ENCODE measurements around the gene DCLK1. TPM values are rescaled to one million over a fixed set of nuclear protein-coding genes. Genes with fewer than 3 reads are reported as not detected.

DCLK1 gene
- total RNA-seq, 1 donor: not detected

DNA sequence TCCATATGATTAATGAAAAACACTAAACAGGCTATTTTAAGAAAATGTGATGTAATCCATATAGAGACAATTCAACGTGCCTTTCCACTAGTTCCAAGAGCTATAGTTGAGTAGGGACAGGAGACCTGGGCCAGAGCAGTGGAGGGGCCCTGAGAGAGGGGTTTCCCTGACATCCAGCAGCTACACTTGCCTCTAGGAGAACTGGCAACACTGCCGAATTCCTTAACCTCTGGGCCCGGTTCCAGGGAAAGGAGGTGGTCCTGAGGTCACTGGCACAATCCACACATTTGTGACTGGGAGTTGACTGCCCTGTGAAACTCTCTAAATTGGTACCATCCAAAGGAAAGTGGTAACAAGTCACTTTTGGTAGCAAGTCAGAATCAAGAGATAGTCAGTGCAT, 264.4 kb downstream of the DCLK1 start:
- Histone ChIP-seq H3K27me3 (ENCODE audit: insufficient read depth, low read length) (no peaks in the 10 kb centered on the region), H3K4me1 (ENCODE audit: insufficient read depth, low read length) (no peaks in the 10 kb centered on the region), H3K4me3 (ENCODE audit: low read length) (no peak overlapping the region), H3K9me3 (ENCODE audit: low read depth, low read length) (no peaks in the 10 kb centered on the region)

DNA sequence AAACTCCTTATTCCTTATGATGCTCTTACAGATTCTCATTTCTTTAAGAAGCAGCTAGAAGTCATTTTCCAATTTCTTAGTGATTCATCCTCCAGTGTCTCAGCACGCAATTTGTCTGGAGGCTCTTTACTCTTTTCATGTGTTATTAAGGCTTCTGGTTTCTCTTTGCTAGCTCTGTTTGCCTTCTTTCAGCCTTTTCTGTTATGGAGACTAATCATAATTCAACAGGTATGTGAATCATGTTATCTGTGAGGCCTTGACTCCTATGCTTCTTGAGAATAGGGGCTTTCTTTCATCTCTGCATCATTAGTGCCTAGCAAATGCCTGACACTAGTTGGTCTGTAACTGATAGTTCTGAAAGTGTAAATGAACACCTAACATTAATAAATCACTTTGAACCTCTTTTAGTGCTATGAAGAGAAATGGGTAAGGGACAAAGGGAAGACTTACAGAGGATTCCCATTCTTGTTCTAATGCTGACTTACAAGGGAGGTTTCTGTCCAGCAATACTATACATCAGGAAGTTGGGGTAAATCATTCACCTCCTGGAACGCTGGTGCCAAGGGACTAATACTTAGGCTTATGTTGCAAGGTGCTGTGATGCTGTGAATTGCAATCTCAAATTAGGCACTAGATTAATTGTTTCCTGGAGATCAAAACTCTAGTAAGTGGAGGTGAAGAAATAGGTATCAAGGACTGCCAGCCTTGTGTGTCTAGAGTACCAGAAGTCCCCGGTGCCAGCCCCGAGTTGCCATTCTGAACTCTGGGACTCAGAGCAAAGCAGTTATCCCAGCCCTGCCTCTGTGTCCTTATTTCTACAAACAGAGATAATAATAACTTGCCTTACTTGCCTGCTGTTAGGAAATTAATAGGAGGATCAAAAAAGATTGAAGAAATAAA, 265.6 kb downstream of the DCLK1 start:
- Histone ChIP-seq H3K4me1 (ENCODE audit: insufficient read depth, low read length) (no peaks in the 10 kb centered on the region), H3K9me3 (ENCODE audit: low read depth, low read length) (no peaks in the 10 kb centered on the region), H3K27me3 (ENCODE audit: insufficient read depth, low read length) (no peaks in the 10 kb centered on the region), H3K4me3 (ENCODE audit: low read length) (no peak overlapping the region)

DNA sequence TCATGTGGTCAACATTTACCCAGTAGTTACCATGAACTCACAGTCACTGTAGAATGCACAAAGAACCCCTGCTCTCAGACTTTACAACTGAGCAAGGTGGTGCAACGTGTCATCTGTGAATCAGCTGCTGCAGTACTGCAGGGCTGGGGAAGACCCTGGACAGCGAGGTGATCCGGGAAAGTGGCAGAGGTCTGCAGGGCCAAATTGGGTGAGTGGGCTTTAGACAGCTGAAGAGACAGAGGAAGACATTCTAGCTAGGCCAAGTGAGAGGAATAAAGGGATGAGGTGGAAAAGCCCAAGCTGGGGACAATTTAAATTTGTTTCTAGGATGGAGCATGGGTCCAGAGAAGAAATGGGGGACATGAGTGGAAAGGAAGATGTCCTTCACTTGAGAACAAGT, 270.5 kb downstream of the DCLK1 start:
- H3K27me3 ChIP-seq (ENCODE audit: insufficient read depth, low read length): peaks cover 3% of the 10 kb centered on the region
- no peaks in the 10 kb centered on the region for H3K4me1 ChIP-seq (ENCODE audit: insufficient read depth, low read length)
- H3K4me3 ChIP-seq (ENCODE audit: low read length): no peak overlapping the region
- H3K9me3 ChIP-seq (ENCODE audit: low read depth, low read length): no peaks in the 10 kb centered on the region

DNA sequence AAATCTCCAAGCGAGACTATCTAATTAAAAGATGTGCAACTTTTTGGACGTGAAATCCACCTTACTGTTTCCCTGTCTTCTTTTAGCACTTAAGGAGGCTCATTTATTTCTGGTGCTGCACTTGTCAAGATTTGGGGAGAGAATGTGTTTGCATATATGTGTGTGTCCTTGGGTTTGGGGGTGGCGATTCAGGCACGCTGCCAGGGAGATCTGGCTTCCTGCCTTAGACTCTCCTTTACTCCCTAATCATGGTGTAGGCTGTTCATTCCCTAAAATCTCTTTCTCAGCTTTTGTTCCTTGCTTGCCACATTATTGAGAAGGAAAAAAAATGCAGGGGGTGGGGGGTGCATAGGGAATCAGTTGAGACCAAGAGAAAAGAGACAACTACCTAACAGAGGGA, 271.2 kb downstream of the DCLK1 start:
- Histone ChIP-seq H3K4me1 (ENCODE audit: insufficient read depth, low read length) (no peaks in the 10 kb centered on the region), H3K27me3 (ENCODE audit: insufficient read depth, low read length) (peaks cover 7% of the 10 kb centered on the region), H3K4me3 (ENCODE audit: low read length) (no peak overlapping the region), H3K9me3 (ENCODE audit: low read depth, low read length) (no peaks in the 10 kb centered on the region)

DNA sequence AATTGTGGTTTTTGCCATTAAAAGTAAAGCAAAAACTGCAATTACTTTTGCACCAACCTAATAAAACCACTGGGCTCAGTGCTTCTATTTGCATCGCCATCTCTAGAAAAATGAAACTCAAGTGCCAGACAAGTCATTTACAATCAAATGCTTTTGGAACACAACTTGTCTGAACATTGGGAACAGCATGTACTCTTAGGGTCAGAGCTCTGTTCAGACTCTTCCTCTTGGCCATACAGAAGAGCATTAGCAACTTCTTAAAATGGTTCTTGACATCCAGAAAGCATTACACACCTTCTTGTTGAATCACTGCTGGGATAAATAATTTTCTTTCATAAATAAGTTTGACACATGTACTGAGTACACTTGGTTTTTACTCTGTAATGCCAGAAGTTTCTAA, 272.5 kb downstream of the DCLK1 start:
- H3K27me3 ChIP-seq (ENCODE audit: insufficient read depth, low read length): peaks cover 7% of the 10 kb centered on the region
- no peak overlapping the region for H3K4me3 ChIP-seq (ENCODE audit: low read length)
- H3K9me3 ChIP-seq (ENCODE audit: low read depth, low read length): no peaks in the 10 kb centered on the region
- H3K4me1 ChIP-seq (ENCODE audit: insufficient read depth, low read length): no peaks in the 10 kb centered on the region

GRCh38 chr13:35857769-35858168, 273.4 kb downstream of the DCLK1 start:
- Histone ChIP-seq H3K4me1 (ENCODE audit: insufficient read depth, low read length) (no peaks in the 10 kb centered on the region), H3K9me3 (ENCODE audit: low read depth, low read length) (no peaks in the 10 kb centered on the region), H3K27me3 (ENCODE audit: insufficient read depth, low read length) (peaks cover 7% of the 10 kb centered on the region), H3K4me3 (ENCODE audit: low read length) (no peak overlapping the region)

GRCh38 chr13:35856721-35857364, 274.3 kb downstream of the DCLK1 start:
- H3K9me3 ChIP-seq (ENCODE audit: low read depth, low read length): no peaks in the 10 kb centered on the region
- H3K27me3 ChIP-seq (ENCODE audit: insufficient read depth, low read length): peaks cover 7% of the 10 kb centered on the region
- no peak overlapping the region for H3K4me3 ChIP-seq (ENCODE audit: low read length)
- no peaks in the 10 kb centered on the region for H3K4me1 ChIP-seq (ENCODE audit: insufficient read depth, low read length)

- Histone ChIP-seq H3K9me3 (ENCODE audit: low read depth, low read length) (no peaks in the 10 kb centered on the region), H3K27me3 (ENCODE audit: insufficient read depth, low read length) (peaks cover 7% of the 10 kb centered on the region), H3K4me1 (ENCODE audit: insufficient read depth, low read length) (no peaks in the 10 kb centered on the region), H3K4me3 (ENCODE audit: low read length) (no peak overlapping the region)
Measured at GRCh38 chr13:35856084-35856483, 275.1 kb downstream of the DCLK1 start.

- Histone ChIP-seq H3K4me3 (ENCODE audit: low read length) (no peak overlapping the region), H3K4me1 (ENCODE audit: insufficient read depth, low read length) (no peaks in the 10 kb centered on the region), H3K9me3 (ENCODE audit: low read depth, low read length) (no peaks in the 10 kb centered on the region), H3K27me3 (ENCODE audit: insufficient read depth, low read length) (peaks cover 7% of the 10 kb centered on the region)
Measured at GRCh38 chr13:35855531-35856019, 275.6 kb downstream of the DCLK1 start.

GRCh38 chr13:35854286-35854685, 276.9 kb downstream of the DCLK1 start:
- peaks cover 7% of the 10 kb centered on the region for H3K27me3 ChIP-seq (ENCODE audit: insufficient read depth, low read length)
- H3K4me1 ChIP-seq (ENCODE audit: insufficient read depth, low read length): no peaks in the 10 kb centered on the region
- H3K4me3 ChIP-seq (ENCODE audit: low read length): no peak overlapping the region
- H3K9me3 ChIP-seq (ENCODE audit: low read depth, low read length): no peaks in the 10 kb centered on the region

DNA sequence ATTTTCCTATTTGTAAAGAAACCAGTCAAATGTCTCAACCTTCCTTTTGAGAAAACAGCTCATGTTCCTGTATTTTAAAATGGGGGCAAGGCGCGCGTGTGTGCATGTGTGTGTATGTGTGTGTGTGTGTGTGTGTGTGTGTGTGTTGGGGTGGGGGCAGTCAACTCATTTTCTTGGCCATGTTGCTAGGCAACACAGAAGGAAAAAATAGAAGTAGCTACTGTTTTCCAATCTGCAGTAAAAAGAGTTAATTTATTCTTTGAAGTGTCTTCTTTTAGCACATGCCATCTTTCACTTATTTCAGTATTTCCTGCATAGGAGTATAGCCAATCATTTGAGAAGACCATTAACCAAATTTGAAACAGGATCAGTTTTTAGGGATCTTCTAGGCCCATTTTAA, 279.3 kb downstream of the DCLK1 start:
- Histone ChIP-seq H3K9me3 (ENCODE audit: low read depth, low read length) (no peaks in the 10 kb centered on the region), H3K4me1 (ENCODE audit: insufficient read depth, low read length) (no peaks in the 10 kb centered on the region), H3K27me3 (ENCODE audit: insufficient read depth, low read length) (peaks cover 6% of the 10 kb centered on the region), H3K4me3 (ENCODE audit: low read length) (no peak overlapping the region)

- no peaks in the 10 kb centered on the region for H3K9me3 ChIP-seq (ENCODE audit: low read depth, low read length)
- no peaks in the 10 kb centered on the region for H3K4me1 ChIP-seq (ENCODE audit: insufficient read depth, low read length)
- H3K27me3 ChIP-seq (ENCODE audit: insufficient read depth, low read length): peaks cover 5% of the 10 kb centered on the region
- no peak overlapping the region for H3K4me3 ChIP-seq (ENCODE audit: low read length)
Measured at GRCh38 chr13:35851356-35851755, 279.8 kb downstream of the DCLK1 start.

GRCh38 chr13:35850569-35850968, 280.6 kb downstream of the DCLK1 start:
- Histone ChIP-seq H3K4me3 (ENCODE audit: low read length) (no peak overlapping the region), H3K27me3 (ENCODE audit: insufficient read depth, low read length) (peaks cover 5% of the 10 kb centered on the region), H3K9me3 (ENCODE audit: low read depth, low read length) (no peaks in the 10 kb centered on the region), H3K4me1 (ENCODE audit: insufficient read depth, low read length) (no peaks in the 10 kb centered on the region)

DNA sequence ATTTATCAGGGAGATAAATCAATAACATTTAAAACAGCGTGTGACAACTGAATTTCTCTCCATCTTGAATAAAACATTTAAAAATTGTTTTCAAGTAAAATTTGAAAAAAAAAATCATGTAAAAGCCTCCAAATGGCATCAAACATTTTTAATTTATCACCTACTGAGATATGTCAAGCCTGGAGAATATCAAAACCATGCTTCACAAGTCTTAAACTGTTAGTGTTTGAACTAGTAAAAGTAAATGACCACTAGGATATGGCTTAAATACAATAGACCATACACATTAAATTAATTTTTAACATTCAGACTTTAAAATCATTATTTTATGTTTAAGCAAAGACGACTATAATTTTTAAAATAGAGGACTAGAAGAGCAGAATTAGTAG, 281.9 kb downstream of the DCLK1 start:
- no peaks in the 10 kb centered on the region for H3K4me1 ChIP-seq (ENCODE audit: insufficient read depth, low read length)
- no peaks in the 10 kb centered on the region for H3K9me3 ChIP-seq (ENCODE audit: low read depth, low read length)
- H3K4me3 ChIP-seq (ENCODE audit: low read length): no peak overlapping the region
- no peaks in the 10 kb centered on the region for H3K27me3 ChIP-seq (ENCODE audit: insufficient read depth, low read length)

DNA sequence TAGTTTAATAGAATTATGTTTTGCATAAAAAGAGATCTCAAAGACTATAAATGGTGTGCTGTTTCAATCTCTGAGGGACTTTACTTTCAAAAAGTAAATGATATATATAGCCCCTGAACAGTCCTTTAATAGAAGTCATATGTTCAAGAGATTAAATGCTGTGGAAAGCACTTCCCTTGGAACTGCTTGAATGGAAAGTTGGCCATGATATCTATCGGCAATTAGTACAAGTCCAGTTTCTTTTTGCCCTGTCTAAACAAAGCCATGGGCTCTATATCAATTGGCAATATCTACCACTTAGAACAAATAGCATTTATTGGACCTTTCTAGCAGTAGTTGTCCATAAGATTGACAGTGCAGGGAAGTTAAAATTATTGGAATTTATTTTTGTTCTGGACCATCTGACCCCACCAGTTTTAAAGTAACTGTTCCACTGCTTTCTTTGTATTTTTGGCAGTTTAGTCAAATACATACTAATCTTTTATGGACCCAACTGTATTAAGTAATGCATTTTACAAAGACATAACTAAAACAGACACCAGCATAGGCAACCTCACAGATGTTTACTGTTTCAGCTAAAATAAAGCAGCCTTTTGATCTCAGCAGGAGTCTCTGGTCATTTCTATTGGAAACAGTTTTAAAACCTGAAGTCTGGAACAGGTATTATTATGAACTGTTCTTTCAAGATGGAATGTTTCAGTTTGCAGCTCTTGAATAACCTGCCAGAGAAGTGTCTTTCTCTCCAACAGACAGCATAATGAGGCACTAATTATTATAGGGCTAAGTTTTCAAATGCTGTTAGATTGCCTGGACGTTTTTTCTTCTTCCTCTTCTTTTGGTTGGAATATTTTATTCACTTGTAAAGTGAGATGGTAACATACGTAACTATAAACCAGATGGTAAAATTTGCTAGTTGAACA, 282.6 kb downstream of the DCLK1 start:
- Histone ChIP-seq H3K9me3 (ENCODE audit: low read depth, low read length) (no peaks in the 10 kb centered on the region), H3K4me1 (ENCODE audit: insufficient read depth, low read length) (no peaks in the 10 kb centered on the region), H3K27me3 (ENCODE audit: insufficient read depth, low read length) (no peaks in the 10 kb centered on the region), H3K4me3 (ENCODE audit: low read length) (no peak overlapping the region)

Data from mononuclear cell (primary cell).